A673 (cell line): Measurements from ENCODE around the gene AADACL3. TPM values are rescaled to one million over a fixed set of nuclear protein-coding genes. Genes with fewer than 3 reads are reported as not detected.

Source experiments
- BruUV-seq: library from RNA; stranded (reverse); fragments of 400-500 nt; replicated peaks from 2 replicates; lab custom pipeline; 2021; lab: Mats Ljungman, UMichigan
- CTCF ChIA-PET: fragments of 300-600 bp; sonication (Branson Sonifier 250); formaldehyde crosslinking; loops from one replicate; lab custom pipeline; 2022; ENCODE audit warnings: antibody characterized with exemption; lab: Charles Lee
- POLR2A ChIA-PET: fragments of 300-600 bp; sonication (Branson Sonifier 250); formaldehyde crosslinking; loops from one replicate; lab custom pipeline; 2022; ENCODE audit warnings: antibody characterized with exemption; ENCODE audit not compliant: low non-redundant PET; lab: Charles Lee
- DNase-seq: peaks from one replicate; pipeline ENCODE4 v3.0.0-alpha.2; 2015; ENCODE audit warnings: low spot score
- H3K27ac ChIP-seq: fragments of 200-600 bp; sonication (generic); 2 replicates; pipeline ENCODE4 v1.5.1; 2016; ENCODE audit warnings: mixed run types, low read depth, mild to moderate bottlenecking, mixed read lengths, antibody characterized with exemption, low read length; ENCODE audit not compliant: poor library complexity, severe bottlenecking
- H3K27me3 ChIP-seq: fragments of 200-600 bp; sonication (generic); replicated peaks from 2 replicates; pipeline ENCODE4 v1.6.1; 2017; ENCODE audit warnings: mixed run types, low read depth, mild to moderate bottlenecking, mixed read lengths, antibody characterized with exemption, low read length; ENCODE audit not compliant: insufficient read depth, poor library complexity
- H3K36me3 ChIP-seq: fragments of 200-600 bp; sonication (generic); 2 replicates; pipeline ENCODE4 v1.6.1; 2016; ENCODE audit warnings: mixed run types, mild to moderate bottlenecking, mixed read lengths, antibody characterized with exemption, low read length; ENCODE audit not compliant: insufficient read depth, poor library complexity, severe bottlenecking
- H3K4me1 ChIP-seq: fragments of 200-600 bp; sonication (generic); 2 replicates; pipeline ENCODE4 v1.6.1; 2017; ENCODE audit warnings: mixed run types, mild to moderate bottlenecking, mixed read lengths, antibody characterized with exemption, low read length; ENCODE audit not compliant: insufficient read depth, poor library complexity, severe bottlenecking
- H3K4me3 ChIP-seq: fragments of 200-600 bp; sonication (generic); 2 replicates; pipeline ENCODE4 v1.5.1; 2016; ENCODE audit warnings: low read depth, mixed run types, mild to moderate bottlenecking, mixed read lengths, low read length; ENCODE audit not compliant: poor library complexity, severe bottlenecking
- H3K9me3 ChIP-seq: fragments of 200-600 bp; sonication (generic); 2 replicates; pipeline ENCODE4 v1.6.1; 2016; ENCODE audit warnings: mixed run types, low read depth, mild to moderate bottlenecking, mixed read lengths, antibody characterized with exemption, low read length; ENCODE audit not compliant: poor library complexity, severe bottlenecking
- EZH2 ChIP-seq: fragments of 200-600 bp; sonication (generic); IDR thresholded peaks from 2 replicates; pipeline ENCODE4 v1.6.1; 2017; ENCODE audit warnings: borderline replicate concordance, low read depth, mild to moderate bottlenecking, mixed read lengths, antibody characterized with exemption, low read length; ENCODE audit not compliant: poor library complexity, severe bottlenecking
- intact Hi-C: fragments of 100-400 bp; cut with micrococcal nuclease; formaldehyde crosslinking; loops from one replicate; pipeline ENCODE4 v1.10.0; 2022; ENCODE audit not compliant: unreplicated experiment
- total RNA-seq: library from RNA; stranded (reverse); gene quantifications from 2 replicates; pipeline ENCODE4 v1.2.3, GENCODE V29; 2021
- TF ChIP-seq, protein P1 (sequence below): fragments of 300-800, 200-600 bp; sonication (generic); conservative IDR thresholded peaks from 2 replicates; pipeline ENCODE4 v1.5.1; 2017; ENCODE audit warnings: low read depth, mild to moderate bottlenecking, antibody characterized with exemption, low read length, moderate library complexity, mixed read lengths

Gene AADACL3
- total RNA-seq, 1 experiment from 2014 or later: not detected

GRCh38 chr1:12734651-12735050 is 18.7 kb downstream of the AADACL3 start:
- TF ChIP-seq EZH2: no peak
- TF ChIP-seq, protein P1, sequence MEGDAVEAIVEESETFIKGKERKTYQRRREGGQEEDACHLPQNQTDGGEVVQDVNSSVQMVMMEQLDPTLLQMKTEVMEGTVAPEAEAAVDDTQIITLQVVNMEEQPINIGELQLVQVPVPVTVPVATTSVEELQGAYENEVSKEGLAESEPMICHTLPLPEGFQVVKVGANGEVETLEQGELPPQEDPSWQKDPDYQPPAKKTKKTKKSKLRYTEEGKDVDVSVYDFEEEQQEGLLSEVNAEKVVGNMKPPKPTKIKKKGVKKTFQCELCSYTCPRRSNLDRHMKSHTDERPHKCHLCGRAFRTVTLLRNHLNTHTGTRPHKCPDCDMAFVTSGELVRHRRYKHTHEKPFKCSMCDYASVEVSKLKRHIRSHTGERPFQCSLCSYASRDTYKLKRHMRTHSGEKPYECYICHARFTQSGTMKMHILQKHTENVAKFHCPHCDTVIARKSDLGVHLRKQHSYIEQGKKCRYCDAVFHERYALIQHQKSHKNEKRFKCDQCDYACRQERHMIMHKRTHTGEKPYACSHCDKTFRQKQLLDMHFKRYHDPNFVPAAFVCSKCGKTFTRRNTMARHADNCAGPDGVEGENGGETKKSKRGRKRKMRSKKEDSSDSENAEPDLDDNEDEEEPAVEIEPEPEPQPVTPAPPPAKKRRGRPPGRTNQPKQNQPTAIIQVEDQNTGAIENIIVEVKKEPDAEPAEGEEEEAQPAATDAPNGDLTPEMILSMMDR: no peak
- Histone ChIP-seq H3K9me3 (peaks cover 3% of the 10 kb centered on the region), H3K4me3 (no peak overlapping the region), H3K27me3 (peaks cover 18% of the 10 kb centered on the region), H3K27ac (no peak overlapping the region), H3K36me3 (no peaks in the 10 kb centered on the region), H3K4me1 (no peaks in the 10 kb centered on the region)
- BruUV-seq: no TSS peak
- CTCF ChIA-PET: no interaction called here
- POLR2A ChIA-PET: no interaction called here
- DNase-seq: no peak
- intact Hi-C loops: no loop called here

DNA sequence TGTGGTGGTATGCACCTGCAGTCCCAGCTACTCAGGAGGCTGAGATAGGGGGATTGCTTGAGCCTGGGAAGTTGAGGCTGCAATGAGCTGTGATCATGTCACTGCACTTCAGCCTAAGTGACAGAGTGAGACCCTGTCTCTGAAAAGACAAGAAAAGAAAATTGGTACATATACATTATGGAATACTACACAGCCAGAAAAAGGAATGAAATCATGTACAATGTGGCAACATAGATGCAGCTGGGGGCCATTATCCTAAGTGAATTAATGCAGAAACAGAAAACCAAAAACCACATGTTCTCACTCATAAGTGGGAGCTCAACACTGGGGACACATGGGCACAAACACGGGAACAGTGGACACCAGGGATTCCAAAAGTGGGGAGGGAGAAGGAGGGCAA is 23.0 kb downstream of the AADACL3 start:
- TF ChIP-seq, protein P1: no peak
- TF ChIP-seq EZH2: no peak
- POLR2A ChIA-PET: no interaction called here
- H3K27ac ChIP-seq: no peak overlapping the region
- no peaks in the 10 kb centered on the region for H3K4me1 ChIP-seq
- no peak for DNase-seq
- no peaks in the 10 kb centered on the region for H3K9me3 ChIP-seq
- no peak overlapping the region for H3K4me3 ChIP-seq
- CTCF ChIA-PET: no interaction called here
- BruUV-seq: no TSS peak
- peaks cover 18% of the 10 kb centered on the region for H3K27me3 ChIP-seq
- H3K36me3 ChIP-seq: no peaks in the 10 kb centered on the region
- intact Hi-C loops: no loop called here

DNA sequence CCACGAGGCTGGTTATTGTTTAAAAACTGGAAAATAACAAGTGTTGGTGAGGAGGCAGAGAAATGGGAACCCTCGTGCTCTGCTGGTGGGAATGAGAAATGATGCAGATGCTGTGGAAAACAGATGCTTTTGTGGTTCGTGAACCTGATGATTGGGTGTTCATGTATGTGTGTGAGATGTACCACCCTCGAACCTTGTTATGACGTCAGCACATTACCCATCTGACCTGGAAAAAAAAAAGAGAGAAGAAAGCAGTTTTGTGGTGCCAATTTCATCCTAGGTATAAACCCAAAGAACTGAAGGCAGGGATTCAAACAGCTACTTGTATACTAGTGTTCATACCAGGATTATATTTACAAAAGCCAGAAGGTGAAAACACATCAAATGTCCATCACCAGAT is 23.7 kb downstream of the AADACL3 start:
- DNase-seq: no peak
- Histone ChIP-seq H3K4me1 (no peaks in the 10 kb centered on the region), H3K9me3 (no peaks in the 10 kb centered on the region), H3K27me3 (peaks cover 17% of the 10 kb centered on the region), H3K4me3 (no peak overlapping the region), H3K36me3 (no peaks in the 10 kb centered on the region), H3K27ac (no peak overlapping the region)
- intact Hi-C loops: no loop called here
- ChIA-PET CTCF (no interaction called here), POLR2A (no interaction called here)
- TF ChIP-seq EZH2: no peak
- TF ChIP-seq, protein P1: no peak
- BruUV-seq: no TSS peak
